Measurements from ENCODE around the gene UGT2A1.
"Not testable (repeated sequence)": the region's sequence is repeated elsewhere in the genome, so short reads cannot be mapped to it uniquely, and the experiment has no call there.

Gene UGT2A1

DNA sequence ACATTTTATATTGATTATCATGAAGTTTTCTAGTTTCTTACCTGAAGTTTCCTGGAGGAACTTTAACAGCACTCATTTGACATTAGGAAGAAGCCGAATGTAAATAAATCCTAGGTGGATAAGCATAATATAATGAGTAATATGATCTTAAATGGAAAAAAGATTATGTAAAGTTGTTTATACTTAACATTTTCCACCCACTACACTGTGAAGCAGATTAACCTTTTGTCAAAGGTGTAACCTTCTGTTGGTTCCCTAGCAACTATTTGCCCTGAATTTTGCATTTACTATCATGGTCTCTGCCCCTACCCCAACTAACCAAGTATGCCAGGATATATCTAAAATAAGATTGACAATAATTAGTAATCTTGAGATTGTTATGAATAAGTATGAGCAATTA is at the start of gene UGT2A1:
Gene UGT2A1, minus strand, starts transcription at position 101 of the 400 bp plus-strand sequence. CDS start 5,603 bp downstream, outside the sequence.
- DNase-seq (ENCODE audit: low spot score): no peak

DNA sequence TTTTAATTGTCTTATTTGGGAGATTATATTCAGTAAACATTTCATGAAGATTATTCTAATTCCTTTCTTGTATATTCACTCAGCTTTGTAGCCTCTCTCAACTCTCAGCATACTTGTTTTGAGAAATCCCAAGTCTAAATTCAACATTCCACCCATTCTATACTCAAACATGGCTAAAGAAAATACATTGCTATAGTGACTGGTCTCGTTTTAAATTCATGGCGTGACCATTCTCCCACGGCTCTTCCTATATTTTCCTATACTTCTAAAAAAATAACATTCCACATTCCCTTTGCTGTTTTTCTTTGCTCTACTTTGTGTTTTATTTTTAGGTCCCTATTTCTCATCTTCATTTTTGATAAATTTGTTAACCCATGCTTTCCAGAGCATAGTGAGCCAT is 49.2 kb upstream of the UGT2A1 start:
- DNase-seq (ENCODE audit: low spot score): no peak

DNA sequence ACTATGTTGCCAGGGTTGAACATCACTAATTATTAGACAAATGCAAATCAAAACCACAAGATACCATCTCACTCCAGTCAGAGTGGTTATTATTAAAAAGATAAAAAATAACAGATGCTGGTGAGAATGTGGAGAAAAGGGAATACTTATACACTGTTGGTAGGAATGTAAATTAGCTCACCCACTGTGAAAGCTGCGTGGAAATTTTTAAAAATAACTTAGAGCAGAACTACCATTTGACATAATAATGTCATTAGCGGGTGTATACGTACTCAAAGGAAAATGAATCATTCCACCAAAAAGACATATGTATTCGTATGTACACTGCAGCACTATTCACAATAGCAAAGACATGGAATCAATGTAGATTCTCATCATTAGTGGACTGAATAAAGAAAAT is 48.6 kb upstream of the UGT2A1 start:
- DNase-seq (ENCODE audit: low spot score): no peak

DNA sequence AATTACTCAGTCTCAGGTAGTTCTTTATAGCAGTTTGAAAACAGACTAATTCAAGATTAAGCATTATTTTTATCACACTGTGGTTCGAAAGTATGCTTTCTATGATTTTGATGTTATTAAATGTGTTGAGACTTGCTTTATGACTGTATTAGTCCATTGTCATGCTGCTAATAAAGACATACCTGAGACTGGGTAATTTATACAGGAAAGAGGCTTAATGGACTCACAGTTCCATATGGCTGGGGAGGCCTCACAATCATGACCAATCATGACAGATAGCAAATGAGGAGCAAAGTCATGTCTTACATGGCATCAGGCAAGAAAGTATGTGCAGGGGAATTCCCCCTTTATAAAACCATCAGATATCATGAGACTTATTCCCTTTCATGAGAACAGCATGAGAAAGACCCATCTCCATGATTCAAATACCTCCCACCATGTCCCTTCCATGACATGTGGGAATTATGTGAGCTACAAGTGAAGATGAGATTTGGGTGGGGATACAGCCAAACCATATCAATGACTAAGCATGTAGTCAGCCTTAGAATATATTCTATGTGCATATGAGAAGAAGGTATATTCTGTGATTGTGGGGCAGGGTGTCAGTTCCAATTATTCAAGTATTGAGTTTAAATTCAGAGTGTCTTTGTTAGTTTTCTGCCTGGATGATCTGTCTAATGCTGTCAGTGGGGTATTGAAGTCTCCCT is 44.6 kb upstream of the UGT2A1 start:
- DNase-seq (ENCODE audit: low spot score): no peak

DNA sequence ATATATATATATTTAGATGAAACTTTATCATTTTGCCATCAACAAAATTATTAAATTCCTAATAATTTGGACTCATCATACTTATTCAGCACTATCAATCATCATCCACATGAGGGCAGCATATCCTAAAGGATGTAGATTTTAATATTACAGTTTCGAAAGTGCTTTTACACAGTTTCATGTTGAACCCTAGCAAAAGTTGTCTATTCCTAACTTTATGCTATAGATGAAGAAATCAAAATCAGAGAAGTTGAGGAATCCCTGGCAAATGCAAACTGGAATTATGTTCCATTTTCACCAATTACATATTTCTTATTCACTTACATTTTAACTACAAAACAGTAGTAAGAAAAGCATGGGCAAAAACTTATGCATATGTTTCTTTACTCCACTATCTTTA is 36.6 kb upstream of the UGT2A1 start:
- DNase-seq (ENCODE audit: low spot score): peak; percentile 64

DNA sequence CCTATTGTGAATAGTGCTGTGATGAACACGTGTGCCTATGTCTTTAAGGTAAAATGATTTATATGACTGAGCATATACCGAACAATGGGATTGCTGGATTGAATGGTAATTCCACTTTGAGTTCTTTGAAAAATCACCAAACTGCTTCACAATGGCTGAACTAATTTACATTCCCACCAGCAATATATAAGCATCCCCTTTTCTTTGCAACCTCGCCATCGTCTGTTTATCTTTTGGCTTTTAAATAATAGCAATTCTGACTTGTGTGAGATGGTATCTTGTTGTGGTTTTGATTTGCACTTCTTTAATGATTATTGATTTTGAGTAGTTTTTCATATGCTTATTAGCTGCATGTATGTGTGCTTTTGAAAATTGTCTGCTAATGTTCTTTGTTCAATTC is 31.8 kb upstream of the UGT2A1 start:
- no peak for DNase-seq (ENCODE audit: low spot score)

DNA sequence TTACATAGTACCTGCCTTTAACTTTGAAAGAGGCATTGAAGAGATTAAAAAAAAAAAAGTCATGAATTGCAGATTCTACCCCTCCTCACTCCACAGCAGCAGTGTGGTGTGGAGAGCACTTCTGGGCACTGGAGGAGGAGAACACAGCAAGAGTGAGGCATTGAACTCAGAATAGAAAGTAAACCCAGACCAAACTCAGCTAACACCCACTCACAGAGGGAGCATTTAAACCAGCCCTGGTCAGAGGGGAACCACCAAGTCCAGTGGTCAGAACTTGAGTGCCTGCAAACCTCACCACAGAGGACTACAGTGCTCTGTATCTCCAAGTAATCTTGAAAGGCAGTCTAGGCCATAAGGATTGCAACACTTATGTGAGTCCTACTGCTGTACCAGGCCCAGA is 15.6 kb upstream of the UGT2A1 start:
- no peak for DNase-seq (ENCODE audit: low spot score)

DNA sequence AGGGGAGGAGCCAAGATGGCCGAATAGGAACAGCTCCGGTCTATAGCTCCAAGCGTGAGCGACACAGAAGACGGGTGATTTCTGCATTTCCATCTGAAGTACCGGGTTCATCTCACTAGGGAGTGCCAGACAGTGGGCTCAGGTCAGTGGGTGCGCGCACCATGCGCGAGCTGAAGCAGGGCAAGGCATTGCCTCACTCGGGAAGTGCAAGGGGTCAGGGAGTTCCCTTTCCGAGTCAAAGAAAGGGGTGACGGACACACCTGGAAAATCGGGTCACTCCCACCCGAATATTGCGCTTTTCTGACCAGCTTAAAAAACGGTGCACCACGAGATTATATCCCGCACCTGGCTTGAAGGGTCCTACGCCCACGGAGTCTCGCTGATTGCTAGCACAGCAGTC is 11.0 kb upstream of the UGT2A1 start:
- not testable (repeated sequence) for DNase-seq (ENCODE audit: low spot score)

DNA sequence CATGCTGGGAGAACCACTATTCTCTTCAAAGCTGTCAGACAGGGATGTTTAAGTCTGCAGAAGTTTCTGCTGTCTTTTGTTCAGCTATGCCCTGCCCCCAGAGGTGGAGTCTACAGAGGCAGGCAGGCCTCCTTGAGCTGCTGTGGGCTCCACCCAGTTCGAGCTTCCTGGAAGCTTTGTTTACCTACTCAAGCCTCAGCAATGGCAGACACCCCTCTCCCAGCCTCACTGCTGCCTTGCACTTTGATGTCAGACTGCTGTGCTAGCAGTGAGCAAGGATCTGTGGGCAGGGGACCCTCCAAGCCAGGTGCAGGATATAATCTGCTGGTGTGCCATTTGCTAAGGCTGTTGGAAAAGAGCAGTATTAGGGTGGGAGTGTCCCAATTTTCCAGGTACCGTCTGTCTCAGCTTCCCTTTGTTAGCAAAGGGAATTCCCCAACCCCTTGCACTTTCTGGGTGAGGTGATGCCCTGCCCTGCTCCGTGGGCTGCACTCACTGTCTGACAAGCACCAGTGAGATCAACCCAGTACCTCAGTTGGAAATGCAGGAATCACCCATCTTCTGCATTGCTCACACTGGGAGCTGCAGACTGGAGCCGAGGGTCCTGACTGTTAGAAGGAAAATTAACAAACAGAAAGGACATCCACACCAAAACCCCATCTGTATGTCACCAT is 8.2 kb upstream of the UGT2A1 start:
- DNase-seq (ENCODE audit: low spot score): not testable (repeated sequence)

DNA sequence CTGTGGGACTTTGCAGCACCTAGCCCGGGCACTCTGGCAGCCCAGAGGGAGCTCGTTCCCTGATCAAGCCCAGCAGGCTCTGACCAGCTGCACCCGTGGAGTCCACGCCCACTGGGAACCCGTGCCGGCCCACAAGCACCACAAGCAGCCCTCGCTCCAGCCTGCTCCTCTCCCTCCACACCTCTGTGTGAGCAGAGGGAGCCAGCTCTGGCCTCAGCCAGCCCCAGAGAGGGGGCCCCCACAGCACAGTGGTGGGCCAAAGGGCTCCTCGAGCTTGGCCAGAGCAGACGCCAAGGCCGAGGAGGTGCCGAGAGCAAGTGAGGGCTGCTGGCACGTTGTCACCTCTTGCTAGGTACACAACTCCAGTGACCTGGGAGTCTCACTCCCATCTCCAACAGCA is 5.1 kb upstream of the UGT2A1 start:
- DNase-seq (ENCODE audit: low spot score): no peak

DNA sequence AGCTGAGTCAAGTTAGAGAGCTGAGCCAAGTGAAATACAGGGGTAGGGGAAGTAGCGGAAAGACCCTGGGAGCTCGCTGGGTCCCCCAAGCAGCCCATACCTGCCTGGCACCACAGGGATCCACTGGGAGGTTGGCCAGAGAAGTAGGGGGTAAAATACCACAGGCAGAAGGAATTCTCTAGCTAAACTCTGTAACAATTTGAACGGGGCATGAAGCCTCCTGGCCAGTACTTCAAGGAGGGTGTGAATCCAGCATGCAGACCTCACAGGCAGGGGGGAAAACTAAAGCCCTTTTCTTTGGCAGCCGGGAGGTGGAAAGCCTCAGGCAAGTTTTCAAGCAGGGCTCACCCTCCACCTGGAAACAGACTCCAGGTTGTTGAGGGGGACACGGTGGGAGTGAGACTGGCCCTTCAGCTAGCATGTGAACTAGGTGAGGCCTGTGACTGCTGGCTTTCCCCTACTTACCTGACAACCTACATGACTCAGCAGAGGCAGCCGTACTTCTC is 3.7 kb upstream of the UGT2A1 start:
- no peak for DNase-seq (ENCODE audit: low spot score)

DNA sequence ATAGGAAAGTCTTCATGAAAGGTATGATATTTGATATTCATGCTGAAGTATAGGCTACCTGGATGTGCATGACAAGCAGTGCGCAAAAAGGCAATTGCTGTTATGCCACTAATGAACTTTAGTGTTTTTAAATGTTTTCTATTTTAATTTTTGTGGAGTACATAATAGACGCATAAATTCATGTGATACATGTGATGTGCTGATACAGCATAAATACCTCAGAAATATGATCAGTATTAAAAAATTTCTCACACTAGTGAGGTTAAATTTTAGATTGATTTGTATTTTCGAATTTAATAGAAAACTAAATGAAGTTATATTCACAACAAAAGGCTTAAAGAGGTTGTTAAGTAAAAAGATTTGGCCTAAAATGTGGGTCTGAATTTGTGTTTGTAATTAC is 2.2 kb downstream of the UGT2A1 start:
- DNase-seq (ENCODE audit: low spot score): no peak

DNA sequence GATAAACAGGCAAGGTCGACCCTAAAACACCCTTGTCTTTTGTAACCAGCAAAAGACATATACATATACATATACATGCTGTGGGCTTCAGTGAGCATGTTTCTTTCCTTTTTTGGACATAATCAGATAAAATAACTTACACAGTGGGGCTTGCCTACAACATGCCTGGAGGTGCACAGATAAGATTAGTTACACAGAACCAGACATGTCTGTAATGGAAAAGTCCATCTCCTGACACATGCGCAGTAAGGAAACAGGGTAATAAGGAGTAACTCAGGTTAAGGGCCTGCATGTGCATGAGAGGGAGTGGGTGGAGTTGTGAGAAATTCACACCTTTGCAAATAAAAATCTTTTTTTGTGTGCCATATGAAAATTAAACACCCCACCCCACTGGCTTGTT is 3.4 kb downstream of the UGT2A1 start:
- DNase-seq (ENCODE audit: low spot score): no peak

DNA sequence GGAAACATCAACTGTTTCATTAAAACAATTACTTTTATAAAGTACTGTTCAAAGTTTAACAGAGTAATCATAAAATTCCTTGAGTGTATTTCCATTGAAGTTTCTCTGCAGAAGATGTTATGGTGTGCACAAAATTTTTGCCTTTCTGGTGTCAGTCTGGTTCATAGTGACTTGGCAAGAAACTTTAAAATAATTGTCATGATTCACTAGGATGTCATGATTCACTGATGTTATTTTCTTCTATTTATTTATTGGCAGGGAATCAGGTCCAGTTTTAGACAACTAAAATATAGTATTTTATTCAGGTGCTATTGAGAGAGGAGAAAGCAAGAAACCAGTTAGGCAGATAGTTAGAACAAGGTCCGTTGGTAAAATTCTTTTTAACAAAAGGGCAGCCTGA is 3.8 kb downstream of the UGT2A1 start:
- DNase-seq (ENCODE audit: low spot score): no peak

DNA sequence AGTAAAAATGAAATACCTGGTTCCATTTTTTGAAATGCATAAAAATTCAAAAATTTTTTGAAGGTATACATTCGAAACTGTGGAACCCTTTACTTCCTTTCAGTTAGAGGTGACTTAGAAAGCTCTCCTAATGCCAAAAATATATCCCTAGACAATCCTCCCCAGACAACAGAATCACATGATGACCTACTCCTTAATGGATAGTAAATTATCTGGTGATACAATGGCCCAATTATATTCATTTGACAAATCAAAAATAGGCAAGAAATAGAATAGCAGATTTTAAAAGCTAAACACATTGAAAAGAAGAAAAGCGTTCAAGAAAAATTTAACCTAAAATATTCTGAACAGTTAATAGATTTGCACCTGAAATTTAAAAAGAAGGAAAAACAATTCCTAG is 10.1 kb downstream of the UGT2A1 start:
- DNase-seq (ENCODE audit: low spot score): no peak

DNA sequence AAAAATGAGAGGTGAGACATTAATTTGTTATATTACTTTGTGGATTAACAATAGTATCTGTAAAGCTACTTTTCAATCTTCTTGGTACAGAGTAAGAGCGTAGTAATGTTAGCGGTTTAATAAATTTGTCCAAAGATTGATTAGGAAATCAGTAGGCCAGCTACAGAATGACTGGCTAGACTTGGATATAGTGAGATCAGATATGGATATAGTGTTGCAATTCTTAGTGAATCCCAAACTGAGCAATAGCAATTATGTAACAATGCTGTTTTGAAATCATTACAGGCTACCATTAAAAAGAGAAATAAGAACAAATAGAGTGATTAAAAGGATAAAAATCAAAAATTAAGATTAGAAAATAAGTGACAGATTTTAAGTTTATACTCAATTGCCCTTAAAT is 12.8 kb downstream of the UGT2A1 start:
- no peak for DNase-seq (ENCODE audit: low spot score)

DNA sequence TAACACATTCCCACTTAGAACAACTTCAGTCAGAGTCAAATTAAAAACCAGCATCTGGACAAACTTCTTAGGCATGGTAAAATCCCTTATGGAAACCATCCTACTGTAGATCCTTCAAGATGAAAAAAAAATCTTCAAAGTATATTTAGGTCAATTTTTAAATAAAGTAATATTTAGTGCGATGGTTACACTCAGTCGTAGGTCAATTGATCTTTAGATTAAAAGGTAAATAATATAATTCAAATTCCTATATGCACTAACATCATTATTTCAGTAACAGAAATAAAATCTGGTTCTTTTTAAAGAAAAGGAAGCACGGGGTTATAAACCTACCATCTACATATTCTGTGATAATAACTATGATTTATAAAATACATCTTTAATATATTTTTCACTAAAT is 13.5 kb downstream of the UGT2A1 start, which contains the start of gene UGT2A2:
Gene UGT2A2, minus strand, starts transcription at position 101 of the 400 bp plus-strand sequence. Its CDS starts 2 bp downstream, at position 99.
- no peak for DNase-seq (ENCODE audit: low spot score)

DNA sequence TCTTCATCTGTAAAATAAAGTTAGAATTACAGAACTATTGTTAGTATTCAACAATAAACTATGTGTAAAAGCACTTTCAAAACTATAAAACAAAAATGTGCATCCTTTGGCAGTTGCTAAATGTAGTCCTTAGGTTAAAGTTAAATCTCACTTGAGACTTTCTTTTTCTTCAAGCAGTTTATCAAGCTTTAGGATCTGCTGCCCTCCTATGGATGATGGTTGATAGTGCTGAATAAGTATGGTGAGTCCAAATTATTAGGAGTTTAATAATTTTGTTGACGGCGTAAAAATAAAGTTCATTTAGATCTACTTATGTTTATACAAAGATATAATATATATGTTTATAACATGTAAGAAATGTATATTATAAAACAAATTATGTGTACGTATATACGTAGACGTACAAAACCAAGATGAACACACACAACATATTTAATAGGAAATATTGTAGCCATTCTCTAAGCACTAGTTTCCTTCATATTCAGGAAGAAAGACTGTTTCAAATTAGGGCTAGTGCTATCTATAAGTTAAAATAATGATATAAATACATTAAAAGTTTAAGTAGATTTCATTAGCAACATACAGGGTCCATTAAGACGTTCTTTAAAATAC is 35.9 kb downstream of the UGT2A1 start:
- peak; percentile 64 for DNase-seq (ENCODE audit: low spot score)

DNA sequence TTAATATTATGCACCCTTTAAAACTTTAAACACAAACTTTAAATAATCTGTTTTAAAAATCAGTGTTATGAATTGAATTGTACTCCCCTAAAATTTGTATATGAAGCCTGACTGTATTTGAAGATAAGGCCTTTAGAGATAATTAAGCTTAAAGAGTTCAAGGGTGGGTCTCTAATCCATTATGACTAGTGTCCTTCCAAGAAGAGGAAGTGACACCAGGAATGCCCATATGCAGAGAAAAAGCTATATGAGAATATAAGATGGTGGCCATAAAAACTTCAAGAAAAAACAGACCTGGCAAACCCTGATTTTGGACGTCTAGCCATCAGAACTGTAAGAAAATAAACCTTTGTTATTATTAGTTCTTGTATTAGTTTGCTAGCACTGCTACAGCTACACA is 42.6 kb downstream of the UGT2A1 start:
- no peak for DNase-seq (ENCODE audit: low spot score)

DNA sequence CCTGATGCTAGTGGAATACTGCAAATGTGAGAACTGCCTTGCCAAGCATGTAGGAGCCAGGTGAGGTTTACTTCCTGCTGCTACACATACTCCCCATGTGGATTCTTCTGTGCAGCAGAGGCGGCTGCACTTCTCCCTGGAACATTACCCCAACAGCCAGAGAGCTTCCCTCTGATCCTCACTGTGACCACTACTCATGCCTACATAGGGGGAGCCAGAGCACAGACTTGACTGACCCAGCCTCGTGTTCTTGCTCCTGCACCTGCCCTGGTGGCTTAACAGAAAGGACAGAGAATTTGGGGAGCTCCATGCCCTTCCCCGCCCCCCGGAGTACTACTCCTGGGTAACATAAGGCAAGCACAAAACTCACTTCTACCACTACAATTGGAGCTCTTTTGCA is 52.0 kb downstream of the UGT2A1 start:
- DNase-seq (ENCODE audit: low spot score): no peak

DNA sequence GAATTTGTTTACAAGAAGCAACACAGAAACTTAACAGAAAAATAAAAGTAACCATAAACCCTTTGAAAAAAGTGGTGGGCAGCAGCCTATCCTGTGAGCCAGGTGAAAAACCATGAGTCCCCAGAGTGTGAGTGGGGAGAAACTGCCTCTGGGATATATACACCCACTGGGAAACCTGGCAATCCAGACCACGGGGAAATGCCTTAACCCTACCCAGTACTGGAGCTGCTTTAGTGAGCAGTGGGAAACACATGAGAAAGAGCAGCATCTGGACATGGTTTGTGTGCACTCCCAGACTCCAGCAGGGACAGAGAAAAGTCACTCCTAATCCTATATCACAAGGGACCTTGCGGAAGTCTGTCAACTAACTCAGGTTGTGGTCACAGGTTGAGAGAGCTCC is 53.0 kb downstream of the UGT2A1 start:
- no peak for DNase-seq (ENCODE audit: low spot score)

DNA sequence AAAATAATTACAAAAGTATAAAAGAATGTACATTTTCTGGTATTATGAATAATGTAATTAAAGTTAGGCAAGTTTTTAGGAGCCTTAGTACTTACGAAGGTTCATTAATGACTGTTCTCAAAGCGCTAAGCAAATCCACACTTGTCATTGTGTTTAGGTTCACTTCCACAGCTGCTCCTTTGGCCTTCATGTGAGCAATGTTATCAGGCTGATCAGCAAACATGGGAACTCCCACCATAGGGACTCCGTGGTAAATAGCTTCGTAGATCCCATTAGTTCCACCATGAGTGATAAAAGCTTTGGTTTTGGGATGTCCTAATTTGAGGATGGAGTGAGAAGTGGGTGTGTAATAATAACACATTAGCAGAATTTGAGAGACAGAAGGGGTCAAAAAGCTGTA is 58.7 kb downstream of the UGT2A1 start:
- DNase-seq (ENCODE audit: low spot score): no peak

DNA sequence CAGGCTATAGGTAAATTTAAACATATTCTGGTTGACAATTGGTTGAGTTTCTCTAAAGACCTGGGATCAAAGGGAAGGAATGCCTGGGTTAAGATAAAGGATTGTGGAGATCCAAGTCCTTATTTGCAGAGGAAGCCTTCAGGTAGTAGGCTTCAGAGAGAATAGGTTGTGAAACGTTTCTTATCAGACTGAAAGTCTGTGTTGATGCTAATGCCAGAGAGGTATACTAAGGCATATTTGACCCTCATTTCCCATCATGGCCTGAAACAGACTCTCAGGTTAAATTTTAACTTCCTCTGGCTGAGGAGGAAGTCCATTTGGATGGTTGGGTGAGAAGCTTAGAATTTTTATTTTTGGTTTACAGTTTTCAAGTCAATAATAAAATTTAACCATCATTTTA is 61.7 kb downstream of the UGT2A1 start:
- DNase-seq (ENCODE audit: low spot score): no peak
